ENCODE measurements around the gene TTC9B.

The TTC9B gene

DNA sequence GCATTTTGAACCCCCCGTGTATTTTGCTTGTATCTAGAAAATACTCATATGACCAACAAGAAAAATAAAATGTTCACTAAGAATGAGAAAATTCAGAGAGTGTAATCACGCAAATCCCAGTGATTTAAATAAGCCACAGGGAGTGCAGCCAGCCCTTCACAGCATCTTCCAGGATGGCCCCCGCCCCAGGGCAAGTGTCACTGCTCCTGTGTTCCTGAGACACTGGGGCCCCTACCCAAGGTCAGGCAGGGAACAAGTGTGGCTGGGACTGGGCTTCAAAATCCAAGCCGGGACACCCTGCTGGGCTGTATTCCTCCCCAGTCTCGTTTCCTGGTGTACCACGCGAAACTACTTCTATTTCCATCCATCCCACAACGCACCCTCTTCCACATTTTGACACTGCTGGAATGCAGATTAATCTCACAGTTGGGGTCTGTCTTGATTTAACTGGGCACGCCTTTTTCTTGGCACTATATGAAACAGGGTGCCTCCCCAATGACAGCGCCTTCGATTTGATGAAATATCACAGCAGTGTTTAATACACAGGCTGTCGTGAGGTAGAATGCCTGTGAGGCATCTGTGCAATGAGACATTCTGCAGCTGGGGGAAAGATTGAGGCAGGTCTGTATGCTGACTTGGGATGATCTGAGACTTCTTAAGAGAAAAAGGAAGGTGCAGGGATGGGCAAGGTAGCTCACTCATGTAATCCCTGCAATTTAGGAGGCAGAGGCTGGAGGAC lies 26.6 kb upstream of the TTC9B start:
- DNase-seq = no peak
- Histone ChIP-seq H3K4ac (ENCODE audit: low read depth, low read length) (no peak overlapping the region), H3K23ac (ENCODE audit: low read length) (no peak overlapping the region), H2BK5ac (ENCODE audit: low read depth, low read length, poor library complexity) (no peak overlapping the region), H3K36me3 (ENCODE audit: control insufficient read depth in 1 of 2, insufficient read depth in 2 of 2, low read length in 2 of 2) (peaks cover 32 to 35% of the 10 kb centered on the region in 2 experiments), H3K4me3 (ENCODE audit: low read depth, low read length) (no peak overlapping the region), H3K18ac (ENCODE audit: low read length) (no peak overlapping the region), H2AK5ac (ENCODE audit: low read length) (no peak overlapping the region), H2AFZ (ENCODE audit: insufficient read depth, low read length, poor library complexity) (no peak overlapping the region), H2BK12ac (ENCODE audit: low read length) (no peak overlapping the region), H3K4me1 (ENCODE audit: control insufficient read depth in 1 of 2, insufficient read depth in 2 of 2, low read length in 2 of 2) (no peaks in the 10 kb centered on the region), H2BK120ac (ENCODE audit: insufficient read depth, low read length, poor library complexity) (no peak overlapping the region), H4K91ac (ENCODE audit: low read depth, low read length) (no peak overlapping the region), H3K79me1 (ENCODE audit: low read length) (no peaks in the 10 kb centered on the region), H4K8ac (ENCODE audit: low read depth, low read length) (no peak overlapping the region), H3K9ac (ENCODE audit: low read length) (no peak overlapping the region), H3K4me2 (ENCODE audit: low read length) (no peak overlapping the region), H4K12ac (ENCODE audit: low read depth, low read length) (no peak overlapping the region), H3K79me2 (ENCODE audit: control insufficient read depth, insufficient read depth, low read length, poor library complexity) (no peaks in the 10 kb centered on the region), H3K14ac (ENCODE audit: low read length) (no peak overlapping the region), H3K27me3 (ENCODE audit: insufficient read depth, low read length) (no peaks in the 10 kb centered on the region), H3K27ac (ENCODE audit: low read depth, low read length) (no peak overlapping the region), H3K9me3 (ENCODE audit: insufficient read depth, low read depth, low read length) (no peaks in the 10 kb centered on the region)
- WGBS (ENCODE audit: extremely low coverage, insufficient coverage, insufficient read length) = 100% methylated on average over 4 of the region's 12 CpGs

DNA sequence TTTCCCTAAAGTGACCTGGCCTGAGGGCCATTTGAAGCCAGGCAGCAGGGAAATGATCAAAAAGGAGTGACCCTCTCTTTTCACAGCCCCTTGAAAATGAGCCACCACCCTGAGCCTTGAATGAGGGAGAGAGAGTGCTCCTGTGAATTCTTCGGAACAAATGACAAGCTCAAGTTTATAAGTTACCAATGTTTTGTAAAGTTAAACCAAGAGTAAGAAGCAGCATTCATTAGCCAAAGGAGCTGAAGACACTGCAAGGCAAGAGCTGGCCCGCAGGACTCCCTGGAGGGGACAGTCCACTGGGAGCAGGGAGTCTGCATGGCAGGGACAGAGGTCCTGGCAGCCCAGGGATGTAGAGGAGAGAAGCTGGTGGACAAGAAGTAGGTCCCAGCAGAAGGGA lies 25.0 kb upstream of the TTC9B start:
- no peak overlapping the region for H3K4ac ChIP-seq (ENCODE audit: low read depth, low read length)
- no peak overlapping the region for H2AK5ac ChIP-seq (ENCODE audit: low read length)
- H3K23ac ChIP-seq (ENCODE audit: low read length) = no peak overlapping the region
- no peak overlapping the region for H2AFZ ChIP-seq (ENCODE audit: insufficient read depth, low read length, poor library complexity)
- no peaks in the 10 kb centered on the region for H3K27me3 ChIP-seq (ENCODE audit: insufficient read depth, low read length)
- no peak overlapping the region for H3K4me3 ChIP-seq (ENCODE audit: low read depth, low read length)
- no peak overlapping the region for H3K9ac ChIP-seq (ENCODE audit: low read length)
- H3K27ac ChIP-seq (ENCODE audit: low read depth, low read length) = no peak overlapping the region
- H3K9me3 ChIP-seq (ENCODE audit: insufficient read depth, low read depth, low read length) = no peaks in the 10 kb centered on the region
- H3K79me2 ChIP-seq (ENCODE audit: control insufficient read depth, insufficient read depth, low read length, poor library complexity) = no peaks in the 10 kb centered on the region
- peaks cover 42 to 46% of the 10 kb centered on the region in 2 experiments for H3K36me3 ChIP-seq (ENCODE audit: control insufficient read depth in 1 of 2, insufficient read depth in 2 of 2, low read length in 2 of 2)
- no peak overlapping the region for H3K4me2 ChIP-seq (ENCODE audit: low read length)
- no peak overlapping the region for H2BK12ac ChIP-seq (ENCODE audit: low read length)
- H2BK120ac ChIP-seq (ENCODE audit: insufficient read depth, low read length, poor library complexity) = no peak overlapping the region
- H2BK5ac ChIP-seq (ENCODE audit: low read depth, low read length, poor library complexity) = no peak overlapping the region
- DNase-seq = no peak
- H3K79me1 ChIP-seq (ENCODE audit: low read length) = no peaks in the 10 kb centered on the region
- no peaks in the 10 kb centered on the region for H3K4me1 ChIP-seq (ENCODE audit: control insufficient read depth in 1 of 2, insufficient read depth in 2 of 2, low read length in 2 of 2)
- H4K12ac ChIP-seq (ENCODE audit: low read depth, low read length) = no peak overlapping the region
- H3K18ac ChIP-seq (ENCODE audit: low read length) = no peak overlapping the region
- H4K91ac ChIP-seq (ENCODE audit: low read depth, low read length) = no peak overlapping the region
- H4K8ac ChIP-seq (ENCODE audit: low read depth, low read length) = no peak overlapping the region
- WGBS (ENCODE audit: extremely low coverage, insufficient coverage, insufficient read length) = no CpG with 5 or more reads among the region's 2 CpGs
- H3K14ac ChIP-seq (ENCODE audit: low read length) = no peak overlapping the region

DNA sequence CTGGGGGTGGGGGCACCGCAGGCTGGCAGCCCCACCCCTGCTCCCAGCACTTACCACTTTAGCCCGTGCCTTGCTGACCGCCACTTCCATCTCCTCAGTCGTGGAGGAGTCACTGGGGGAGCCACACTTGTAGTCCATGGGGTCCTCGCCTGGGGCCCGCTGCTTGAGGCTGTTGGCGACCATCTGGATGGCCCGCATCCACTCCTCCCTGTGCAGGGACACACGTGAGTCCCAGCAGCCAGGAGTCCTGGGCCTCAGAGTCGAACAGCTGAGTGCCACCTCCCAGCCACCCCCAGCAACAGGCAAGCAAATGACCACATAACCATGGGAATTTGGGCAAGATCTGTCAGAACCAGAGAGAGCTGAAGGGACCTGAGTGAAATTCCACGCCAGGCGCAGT lies 24.3 kb upstream of the TTC9B start:
- Histone ChIP-seq H3K9me3 (ENCODE audit: insufficient read depth, low read depth, low read length) (no peaks in the 10 kb centered on the region), H3K4me3 (ENCODE audit: low read depth, low read length) (no peak overlapping the region), H3K79me2 (ENCODE audit: control insufficient read depth, insufficient read depth, low read length, poor library complexity) (no peaks in the 10 kb centered on the region), H3K4me1 (ENCODE audit: control insufficient read depth in 1 of 2, insufficient read depth in 2 of 2, low read length in 2 of 2) (no peaks in the 10 kb centered on the region), H4K12ac (ENCODE audit: low read depth, low read length) (no peak overlapping the region), H4K91ac (ENCODE audit: low read depth, low read length) (no peak overlapping the region), H4K8ac (ENCODE audit: low read depth, low read length) (no peak overlapping the region), H3K4ac (ENCODE audit: low read depth, low read length) (no peak overlapping the region), H3K4me2 (ENCODE audit: low read length) (no peak overlapping the region), H3K27ac (ENCODE audit: low read depth, low read length) (no peak overlapping the region), H2AK5ac (ENCODE audit: low read length) (no peak overlapping the region), H3K79me1 (ENCODE audit: low read length) (no peaks in the 10 kb centered on the region), H3K23ac (ENCODE audit: low read length) (no peak overlapping the region), H3K27me3 (ENCODE audit: insufficient read depth, low read length) (no peaks in the 10 kb centered on the region), H3K18ac (ENCODE audit: low read length) (no peak overlapping the region), H2BK5ac (ENCODE audit: low read depth, low read length, poor library complexity) (no peak overlapping the region), H3K36me3 (ENCODE audit: control insufficient read depth in 1 of 2, insufficient read depth in 2 of 2, low read length in 2 of 2) (peaks cover 46 to 47% of the 10 kb centered on the region in 2 experiments), H2AFZ (ENCODE audit: insufficient read depth, low read length, poor library complexity) (no peak overlapping the region), H3K9ac (ENCODE audit: low read length) (no peak overlapping the region), H2BK12ac (ENCODE audit: low read length) (no peak overlapping the region), H2BK120ac (ENCODE audit: insufficient read depth, low read length, poor library complexity) (no peak overlapping the region), H3K14ac (ENCODE audit: low read length) (no peak overlapping the region)
- no CpG with 5 or more reads among the region's 12 CpGs for WGBS (ENCODE audit: extremely low coverage, insufficient coverage, insufficient read length)
- DNase-seq = no peak

DNA sequence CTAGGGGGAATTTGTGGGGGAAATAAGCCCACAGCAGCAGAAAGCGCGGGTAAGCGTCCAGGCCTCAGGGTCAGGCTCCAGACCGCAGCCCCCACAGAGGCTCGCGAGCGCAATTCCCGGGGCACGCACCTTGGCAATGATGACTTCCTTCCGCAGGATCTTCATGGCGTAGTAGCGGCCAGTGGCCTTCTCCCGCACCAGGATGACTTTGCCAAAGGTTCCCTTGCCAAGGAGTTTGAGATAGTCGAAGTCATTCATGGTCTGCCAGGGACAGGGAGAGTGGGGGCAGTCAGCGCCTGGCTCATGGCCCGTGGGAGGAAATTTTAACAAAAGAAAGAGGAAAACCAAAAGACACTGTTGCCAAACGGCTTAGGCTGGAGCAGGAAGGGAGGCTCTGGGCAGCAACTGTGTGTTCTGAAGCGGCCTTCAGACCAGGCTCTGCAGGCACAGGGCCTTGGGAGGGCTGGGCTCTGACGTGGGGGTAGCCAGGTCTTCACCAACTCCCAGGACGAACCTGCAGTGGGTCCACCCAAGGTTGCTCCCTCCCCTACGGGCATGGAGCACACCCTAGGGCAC lies 23.7 kb upstream of the TTC9B start:
- H3K23ac ChIP-seq (ENCODE audit: low read length) = no peak overlapping the region
- H3K27me3 ChIP-seq (ENCODE audit: insufficient read depth, low read length) = no peaks in the 10 kb centered on the region
- no peak overlapping the region for H4K91ac ChIP-seq (ENCODE audit: low read depth, low read length)
- H3K4me2 ChIP-seq (ENCODE audit: low read length) = no peak overlapping the region
- H3K27ac ChIP-seq (ENCODE audit: low read depth, low read length) = no peak overlapping the region
- H3K14ac ChIP-seq (ENCODE audit: low read length) = no peak overlapping the region
- H4K8ac ChIP-seq (ENCODE audit: low read depth, low read length) = no peak overlapping the region
- no peak overlapping the region for H3K18ac ChIP-seq (ENCODE audit: low read length)
- H2AFZ ChIP-seq (ENCODE audit: insufficient read depth, low read length, poor library complexity) = no peak overlapping the region
- no peak overlapping the region for H4K12ac ChIP-seq (ENCODE audit: low read depth, low read length)
- H2BK12ac ChIP-seq (ENCODE audit: low read length) = no peak overlapping the region
- DNase-seq = no peak
- H3K79me2 ChIP-seq (ENCODE audit: control insufficient read depth, insufficient read depth, low read length, poor library complexity) = no peaks in the 10 kb centered on the region
- no peak overlapping the region for H2BK5ac ChIP-seq (ENCODE audit: low read depth, low read length, poor library complexity)
- no CpG with 5 or more reads among the region's 21 CpGs for WGBS (ENCODE audit: extremely low coverage, insufficient coverage, insufficient read length)
- no peaks in the 10 kb centered on the region for H3K9me3 ChIP-seq (ENCODE audit: insufficient read depth, low read depth, low read length)
- H3K4me3 ChIP-seq (ENCODE audit: low read depth, low read length) = no peak overlapping the region
- H2AK5ac ChIP-seq (ENCODE audit: low read length) = no peak overlapping the region
- peaks cover 49 to 51% of the 10 kb centered on the region in 2 experiments for H3K36me3 ChIP-seq (ENCODE audit: control insufficient read depth in 1 of 2, insufficient read depth in 2 of 2, low read length in 2 of 2)
- H3K4ac ChIP-seq (ENCODE audit: low read depth, low read length) = no peak overlapping the region
- no peaks in the 10 kb centered on the region for H3K4me1 ChIP-seq (ENCODE audit: control insufficient read depth in 1 of 2, insufficient read depth in 2 of 2, low read length in 2 of 2)
- no peak overlapping the region for H2BK120ac ChIP-seq (ENCODE audit: insufficient read depth, low read length, poor library complexity)
- no peak overlapping the region for H3K9ac ChIP-seq (ENCODE audit: low read length)
- H3K79me1 ChIP-seq (ENCODE audit: low read length) = no peaks in the 10 kb centered on the region
